H1 (cell line): ENCODE data around the gene DPP8. TPM values are rescaled to one million over a fixed set of nuclear protein-coding genes. Genes with fewer than 3 reads are reported as not detected.

Source experiments
- CTCF ChIA-PET: fragments of 300-600 bp; sonication (Branson Sonifier 250); formaldehyde crosslinking; loops from one replicate; lab custom pipeline; 2021; ENCODE audit not compliant: partially characterized antibody; lab: Charles Lee
- POLR2A ChIA-PET: fragments of 300-600 bp; sonication (Branson Sonifier 250); formaldehyde crosslinking; loops from one replicate; lab custom pipeline; 2021; ENCODE audit warnings: inconsistent platforms; ENCODE audit not compliant: partially characterized antibody; lab: Charles Lee
- DNase-seq, 2 experiments: peaks; one replicate each; pipeline versions ENCODE4 v3.0.0 to v3.0.0-alpha.2; 2010 to 2022; ENCODE audit warnings: low spot score in 2 of 2, low read depth in 1 of 2, mixed read lengths in 1 of 2
- FAIRE-seq: peaks from 2 replicates; lab custom pipeline; 2011; peaks lifted over from hg19 to GRCh38; lab: Jason Lieb, UNC
- H2AFZ ChIP-seq: 2 replicates; pipeline ENCODE4 v1.8.1; 2012; ENCODE audit warnings: low read length, inconsistent platforms
- H2AK5ac ChIP-seq: 2 replicates; pipeline ENCODE4 v1.6.1; 2013; ENCODE audit warnings: low read depth, low read length
- H2BK120ac ChIP-seq: replicated peaks from 2 replicates; pipeline ENCODE3; 2013; ENCODE audit warnings: low read depth, low read length, inconsistent platforms
- H2BK12ac ChIP-seq: 2 replicates; pipeline ENCODE4 v1.6.1; 2013; ENCODE audit warnings: low read depth, low read length
- H2BK15ac ChIP-seq: 2 replicates; pipeline ENCODE4 v1.6.1; 2013; ENCODE audit warnings: low read length
- H2BK20ac ChIP-seq: 2 replicates; pipeline ENCODE4 v1.6.1; 2013; ENCODE audit warnings: low read length
- H2BK5ac ChIP-seq: 2 replicates; pipeline ENCODE4 v1.6.1; 2013; ENCODE audit warnings: low read depth, low read length
- H3K14ac ChIP-seq: 2 replicates; pipeline ENCODE4 v1.6.1; 2013; ENCODE audit warnings: inconsistent platforms; ENCODE audit not compliant: insufficient read length
- H3K18ac ChIP-seq: 2 replicates; pipeline ENCODE4 v1.6.1; 2013; ENCODE audit warnings: low read length; ENCODE audit errors: extremely low read depth
- H3K23ac ChIP-seq: 2 replicates; pipeline ENCODE4 v1.6.1; 2013; ENCODE audit warnings: inconsistent platforms; ENCODE audit not compliant: insufficient read length
- H3K23me2 ChIP-seq: 2 replicates; pipeline ENCODE4 v1.6.1; 2013; ENCODE audit warnings: low read depth, low read length
- H3K27ac ChIP-seq: 2 replicates; pipeline ENCODE4 v1.6.1; 2011; ENCODE audit warnings: low read depth, low read length, inconsistent platforms
- H3K27me3 ChIP-seq, 4 experiments: replicated peaks in 1 of 4; 1 replicate in 1 of 4; 2 replicates in 3 of 4; pipeline versions ENCODE4 v1.6.1 to v1.8.1; 2011 to 2013; ENCODE audit warnings: low read length in 3 of 4, mild to moderate bottlenecking in 3 of 4, inconsistent platforms in 2 of 4, mixed read lengths in 2 of 4, moderate library complexity in 1 of 4; ENCODE audit not compliant: control insufficient read depth in 3 of 4, insufficient read depth in 3 of 4; ENCODE audit errors: extremely low read depth in 1 of 4
- H3K36me3 ChIP-seq, 4 experiments: 2 replicates each; pipeline versions ENCODE4 v1.6.1 to v1.8.1; 2011 to 2013; ENCODE audit warnings: mild to moderate bottlenecking in 4 of 4, low read length in 3 of 4, moderate library complexity in 2 of 4, control low read depth in 1 of 4, inconsistent platforms in 1 of 4; ENCODE audit not compliant: insufficient read depth in 4 of 4, control insufficient read depth in 2 of 4
- H3K4ac ChIP-seq: replicated peaks from 2 replicates; pipeline ENCODE3; 2013; ENCODE audit warnings: low read length, low read depth, mixed read lengths, inconsistent platforms; ENCODE audit not compliant: insufficient read length
- H3K4me1 ChIP-seq, 4 experiments: replicated peaks in 1 of 4; 1 replicate in 1 of 4; 2 replicates in 3 of 4; pipeline versions ENCODE4 v1.6.1 to v1.8.1; 2011 to 2013; ENCODE audit warnings: low read length in 3 of 4, inconsistent platforms in 2 of 4, mixed read lengths in 1 of 4; ENCODE audit not compliant: insufficient read depth in 4 of 4, control insufficient read depth in 3 of 4
- H3K4me2 ChIP-seq, 2 experiments: 2 replicates each; pipeline versions ENCODE4 v1.6.1 to v1.8.1; 2011 to 2013; ENCODE audit warnings: low read depth in 2 of 2, low read length in 2 of 2, control low read depth in 1 of 2, inconsistent platforms in 1 of 2, mild to moderate bottlenecking in 1 of 2; ENCODE audit not compliant: insufficient read depth in 1 of 2
- H3K4me3 ChIP-seq, 4 experiments: fragments of 200-600, 300-600 bp in 1 of 4; sonication (generic), shearing (Covaris generic), sonication (Bioruptor Twin) in 1 of 4; 2 replicates each; pipeline versions ENCODE4 v1.5.1 to v1.8.1; 2011 to 2016; ENCODE audit warnings: low read length in 4 of 4, low read depth in 3 of 4, control low read depth in 2 of 4, inconsistent platforms in 2 of 4, mild to moderate bottlenecking in 2 of 4, mixed read lengths in 1 of 4, moderate library complexity in 1 of 4; ENCODE audit not compliant: insufficient read depth in 2 of 4; ENCODE audit errors: extremely low read depth in 1 of 4
- H3K56ac ChIP-seq: replicated peaks from 2 replicates; pipeline ENCODE3; 2013; ENCODE audit warnings: low read depth, mild to moderate bottlenecking, mixed read lengths, low read length, inconsistent platforms; ENCODE audit not compliant: insufficient read length
- H3K79me1 ChIP-seq: 2 replicates; pipeline ENCODE4 v1.6.1; 2013; ENCODE audit warnings: low read depth, low read length, control low read depth
- H3K79me2 ChIP-seq, 2 experiments: 2 replicates each; pipeline versions ENCODE4 v1.6.1 to v1.8.1; 2012 to 2013; ENCODE audit warnings: low read length in 2 of 2, mild to moderate bottlenecking in 2 of 2, inconsistent platforms in 1 of 2; ENCODE audit not compliant: insufficient read depth in 2 of 2, control insufficient read depth in 1 of 2
- H3K9ac ChIP-seq, 4 experiments: replicated peaks in 1 of 4; 1 replicate in 1 of 4; 2 replicates in 3 of 4; pipeline versions ENCODE4 v1.6.1 to v1.8.1; 2011 to 2013; ENCODE audit warnings: low read depth in 3 of 4, low read length in 3 of 4, control low read depth in 2 of 4, mild to moderate bottlenecking in 2 of 4, moderate library complexity in 2 of 4, inconsistent platforms in 1 of 4; ENCODE audit errors: extremely low read depth in 1 of 4
- H3K9me3 ChIP-seq, 2 experiments: 2 replicates each; pipeline versions ENCODE4 v1.6.1 to v1.8.1; 2012 to 2013; ENCODE audit warnings: mild to moderate bottlenecking in 2 of 2, moderate library complexity in 2 of 2, control low read depth in 1 of 2, inconsistent platforms in 1 of 2, low read depth in 1 of 2, low read length in 1 of 2, mixed read lengths in 1 of 2; ENCODE audit not compliant: insufficient read depth in 2 of 2
- H4K20me1 ChIP-seq, 2 experiments: replicated peaks in 1 of 2; 2 replicates each; pipeline versions ENCODE3 to v1.8.1; 2011 to 2013; ENCODE audit warnings: inconsistent platforms in 2 of 2, low read length in 2 of 2, mild to moderate bottlenecking in 1 of 2; ENCODE audit not compliant: insufficient read depth in 2 of 2, control insufficient read depth in 1 of 2
- H4K5ac ChIP-seq: 2 replicates; pipeline ENCODE4 v1.6.1; 2013; ENCODE audit warnings: low read length, low read depth, mixed read lengths, inconsistent platforms; ENCODE audit not compliant: insufficient read length
- H4K8ac ChIP-seq: 2 replicates; pipeline ENCODE4 v1.8.0; 2013; ENCODE audit warnings: mild to moderate bottlenecking, moderate library complexity, low read length, inconsistent platforms; ENCODE audit not compliant: insufficient read depth; ENCODE audit errors: extremely low read depth
- H4K91ac ChIP-seq: replicated peaks from 2 replicates; pipeline ENCODE3; 2013; ENCODE audit warnings: low read length, mixed read lengths, inconsistent platforms; ENCODE audit not compliant: insufficient read length
- BACH1 ChIP-seq: IDR thresholded peaks from 2 replicates; pipeline ENCODE4 v1.6.1; 2012; ENCODE audit warnings: low read length, improper control_type of control experiment
- E2F6 ChIP-seq: IDR thresholded peaks from 2 replicates; pipeline ENCODE4 v1.6.1; 2012; ENCODE audit warnings: inconsistent platforms
- JUN ChIP-seq: IDR thresholded peaks from 2 replicates; pipeline ENCODE4 v1.6.1; 2011; ENCODE audit warnings: low read depth, mild to moderate bottlenecking, improper control_type of control experiment, low read length
- NANOG ChIP-seq: IDR thresholded peaks from 2 replicates; pipeline ENCODE4 v1.6.1; 2011; ENCODE audit warnings: low read length, low read depth, mild to moderate bottlenecking, inconsistent platforms; ENCODE audit not compliant: insufficient read depth, poor library complexity, severe bottlenecking
- PHF8 ChIP-seq: fragments of 200-600 bp; sonication (generic); conservative IDR thresholded peaks from 2 replicates; pipeline ENCODE4 v1.7.1; 2012; ENCODE audit warnings: low read depth, mild to moderate bottlenecking, inconsistent platforms, low read length, moderate library complexity
- SRF ChIP-seq: IDR thresholded peaks from 2 replicates; pipeline ENCODE4 v1.6.1; 2011; ENCODE audit warnings: mild to moderate bottlenecking, low read depth, low read length, moderate library complexity
- TCF12 ChIP-seq: IDR thresholded peaks from 2 replicates; pipeline ENCODE4 v1.6.1; 2011; ENCODE audit warnings: low read depth, mild to moderate bottlenecking, low read length
- YY1 ChIP-seq: IDR thresholded peaks from 2 replicates; pipeline ENCODE4 v1.6.1; 2011; ENCODE audit warnings: low read depth, mild to moderate bottlenecking, low read length
- WGBS, 2 experiments: shearing (Covaris generic) in 1 of 2; methylation state at CpG; one replicate each; pipeline versions ENCODE4 v1.1.6 to v1.1.7; 2013 to 2015; ENCODE audit warnings: low lambda C conversion rate in 2 of 2, mixed read lengths in 2 of 2, inconsistent platforms in 1 of 2, low coverage in 1 of 2, missing lambda C conversion rate in 1 of 2; ENCODE audit not compliant: insufficient replicate concordance in 2 of 2, insufficient coverage in 1 of 2, insufficient read length in 1 of 2; ENCODE audit errors: extremely low coverage in 1 of 2, missing lambda C conversion rate in 1 of 2; 5-methylcytosine and 5-hydroxymethylcytosine counted together
- polyA plus RNA-seq, 7 experiments: library from polyadenylated mRNA; depleted of rRNA in 3 of 7; stranded (reverse) in 5 of 7; unstranded in 2 of 7; fragments of >200 nt in 5 of 7; fragments of 200-250 nt in 2 of 7; gene quantifications; 1 replicate in 5 of 7; 2 replicates in 1 of 7; 4 replicates in 1 of 7; pipeline versions ENCODE4 v1.2.1 to v1.2.3, GENCODE V29; 2011 to 2013; ENCODE audit warnings: missing spikeins in 2 of 7, mixed read lengths in 2 of 7
- total RNA-seq: library from RNA; stranded (reverse); fragmentation: NEBNext Ultra II Directional; extraction: Animal tissue kit (Norgen Biotek cat#: 25700); gene quantifications from 2 replicates; pipeline ENCODE4 v1.2.1, GENCODE V29; 2021
- TF ChIP-seq, protein P1 (sequence below), 3 experiments: IDR thresholded peaks; 1 replicate in 2 of 3; 2 replicates in 1 of 3; pipeline versions ENCODE4 v1.5.1 to v1.6.1; 2011; ENCODE audit warnings: low read length in 3 of 3, mild to moderate bottlenecking in 3 of 3, inconsistent platforms in 2 of 3, low read depth in 1 of 3, moderate library complexity in 1 of 3; ENCODE audit not compliant: insufficient read depth in 1 of 3; ENCODE audit errors: control extremely low read depth in 1 of 3
- TF ChIP-seq, protein P2 (sequence below): IDR thresholded peaks from 2 replicates; pipeline ENCODE4 v1.6.1; 2011; ENCODE audit warnings: low read depth, mild to moderate bottlenecking, low read length; ENCODE audit not compliant: insufficient read depth

DPP8 gene
- total and polyA plus RNA-seq, 2 of the 8 experiments (the other 6 are each of a cell fraction or from before 2014, with no cell fraction given): 9.9 to 26.0 TPM

DNA sequence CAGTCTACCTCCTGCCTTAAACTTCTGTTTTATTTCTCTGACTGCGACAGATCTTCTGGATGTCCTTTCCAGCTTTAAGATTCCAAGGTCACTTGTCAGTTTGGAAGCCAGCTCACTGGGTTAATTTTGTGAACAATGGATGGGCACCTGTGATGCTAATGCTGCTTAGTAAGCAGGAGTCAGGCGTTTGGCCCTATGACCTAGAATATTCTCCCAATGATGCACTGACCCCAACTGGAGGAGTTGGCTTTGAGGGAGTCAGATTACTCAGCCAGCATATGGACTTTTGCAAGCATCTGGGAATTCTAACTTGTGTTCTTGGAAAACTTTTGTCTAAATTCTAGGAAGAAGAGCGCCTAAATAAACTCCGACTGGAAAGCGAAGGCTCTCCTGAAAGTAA, 40.8 kb upstream of the DPP8 start:
- Histone ChIP-seq H3K36me3 (peaks cover 21 to 68% (median 45%) of the 10 kb centered on the region in 4 experiments), H3K4me2 (no peak overlapping the region), H3K18ac (no peak overlapping the region), H3K4me3 (no peak overlapping the region), H3K79me1 (peaks cover 7% of the 10 kb centered on the region), H3K79me2 (peaks cover 0 to 6% of the 10 kb centered on the region in 2 experiments; a peak in 2 of 4 replicates), H3K56ac (no peak overlapping the region), H4K5ac (no peak overlapping the region), H2AFZ (no peak overlapping the region), H3K4me1 (no peaks in the 10 kb centered on the region), H3K27me3 (no peaks in the 10 kb centered on the region), H3K9ac (no peak overlapping the region), H2BK12ac (no peak overlapping the region), H3K23ac (no peak overlapping the region), H2BK5ac (no peak overlapping the region), H3K23me2 (no peaks in the 10 kb centered on the region), H2BK15ac (no peak overlapping the region), H3K4ac (no peak overlapping the region), H2BK20ac (no peak overlapping the region), H4K91ac (no peak overlapping the region), H2BK120ac (no peak overlapping the region), H4K20me1 (peaks cover 0 to 3% of the 10 kb centered on the region in 2 experiments), H3K27ac (no peak overlapping the region), H2AK5ac (no peak overlapping the region), H4K8ac (no peak overlapping the region), H3K9me3 (no peaks in the 10 kb centered on the region), H3K14ac (no peak overlapping the region)
- CTCF ChIA-PET: interaction anchor here (0.6 to 1.4 kb wide), 3 partner anchors 9 to 69 kb away, joined by 3 to 6 read pairs (median 3); no protein-coding TSS in a partner anchor
- POLR2A ChIA-PET: interaction anchor here (1.0 kb wide), 1 partner anchor 10 kb away, joined by 3 read pairs; no protein-coding TSS in a partner anchor
- FAIRE-seq (no peak), DNase-seq (no peak)
- 87% methylated on average over 5 of the region's 5 CpGs; no CpG with 5 or more reads in 1 of the 2 experiments for WGBS, 2 experiments
- TF ChIP-seq YY1 (no peak), BACH1 (no peak), SRF (no peak), NANOG (no peak), PHF8 (no peak), E2F6 (no peak), JUN (no peak), TCF12 (no peak)
- TF ChIP-seq, protein P1, sequence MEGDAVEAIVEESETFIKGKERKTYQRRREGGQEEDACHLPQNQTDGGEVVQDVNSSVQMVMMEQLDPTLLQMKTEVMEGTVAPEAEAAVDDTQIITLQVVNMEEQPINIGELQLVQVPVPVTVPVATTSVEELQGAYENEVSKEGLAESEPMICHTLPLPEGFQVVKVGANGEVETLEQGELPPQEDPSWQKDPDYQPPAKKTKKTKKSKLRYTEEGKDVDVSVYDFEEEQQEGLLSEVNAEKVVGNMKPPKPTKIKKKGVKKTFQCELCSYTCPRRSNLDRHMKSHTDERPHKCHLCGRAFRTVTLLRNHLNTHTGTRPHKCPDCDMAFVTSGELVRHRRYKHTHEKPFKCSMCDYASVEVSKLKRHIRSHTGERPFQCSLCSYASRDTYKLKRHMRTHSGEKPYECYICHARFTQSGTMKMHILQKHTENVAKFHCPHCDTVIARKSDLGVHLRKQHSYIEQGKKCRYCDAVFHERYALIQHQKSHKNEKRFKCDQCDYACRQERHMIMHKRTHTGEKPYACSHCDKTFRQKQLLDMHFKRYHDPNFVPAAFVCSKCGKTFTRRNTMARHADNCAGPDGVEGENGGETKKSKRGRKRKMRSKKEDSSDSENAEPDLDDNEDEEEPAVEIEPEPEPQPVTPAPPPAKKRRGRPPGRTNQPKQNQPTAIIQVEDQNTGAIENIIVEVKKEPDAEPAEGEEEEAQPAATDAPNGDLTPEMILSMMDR (IDR thresholded peaks at IDR 0.05; ENCODE audit: control extremely low read depth in 1 of 3, insufficient read depth in 1 of 3, low read depth in 1 of 3, low read length in 3 of 3): no peak
- TF ChIP-seq, protein P2, sequence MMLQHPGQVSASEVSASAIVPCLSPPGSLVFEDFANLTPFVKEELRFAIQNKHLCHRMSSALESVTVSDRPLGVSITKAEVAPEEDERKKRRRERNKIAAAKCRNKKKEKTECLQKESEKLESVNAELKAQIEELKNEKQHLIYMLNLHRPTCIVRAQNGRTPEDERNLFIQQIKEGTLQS: no peak
